ENCODE data around the gene PTPRD. TPM values are rescaled to one million over a fixed set of nuclear protein-coding genes. Genes with fewer than 3 reads are reported as not detected.

PTPRD gene
- total and polyA plus RNA-seq, 2 of the 4 experiments (the other 2 are of a cell fraction): 0.07 to 0.18 TPM

GRCh38 chr9:10237584-10237983, 375.2 kb downstream of the PTPRD start:
- Histone ChIP-seq H4K20me1 (ENCODE audit: insufficient read depth, low read length) (no peaks in the 10 kb centered on the region), H3K4me3 (ENCODE audit: insufficient read depth, low read depth, low read length) (no peak overlapping the region), H2AK5ac (ENCODE audit: low read depth, low read length) (no peak overlapping the region), H3K27me3 (ENCODE audit: control insufficient read depth, insufficient read depth, low read length) (no peaks in the 10 kb centered on the region), H2AK9ac (replicated peaks; ENCODE audit: low read depth, low read length, poor library complexity) (no peak overlapping the region), H3K14ac (replicated peaks; ENCODE audit: low read depth, low read length) (no peak overlapping the region), H4K5ac (ENCODE audit: low read depth, low read length) (no peak overlapping the region), H3K4me2 (ENCODE audit: low read depth, low read length) (no peak overlapping the region), H3K9me3 (ENCODE audit: control insufficient read depth, insufficient read depth, low read length) (no peaks in the 10 kb centered on the region), H3K4me1 (ENCODE audit: control insufficient read depth, insufficient read depth, low read length) (no peaks in the 10 kb centered on the region), H4K8ac (ENCODE audit: low read depth in 2 of 2, low read length in 2 of 2) (no peak overlapping the region), H3K18ac (ENCODE audit: low read depth, low read length) (no peak overlapping the region), H2BK120ac (ENCODE audit: low read depth, low read length) (no peak overlapping the region), H3K56ac (ENCODE audit: extremely low read depth, insufficient read depth, low read length) (no peak overlapping the region), H2BK15ac (ENCODE audit: low read depth, low read length) (no peak overlapping the region), H3K79me1 (ENCODE audit: low read depth in 1 of 2, low read length in 2 of 2) (no peaks in the 10 kb centered on the region), H3K9ac (ENCODE audit: low read depth, low read length) (no peak overlapping the region), H3K23ac (ENCODE audit: low read depth, low read length) (no peak overlapping the region), H3K9me1 (ENCODE audit: insufficient read depth, low read length) (no peaks in the 10 kb centered on the region), H3K4ac (ENCODE audit: low read depth, low read length) (no peak overlapping the region), H2AFZ (replicated peaks; ENCODE audit: low read length, poor library complexity) (no peak overlapping the region), H2BK20ac (ENCODE audit: low read depth, low read length) (no peak overlapping the region), H4K91ac (ENCODE audit: insufficient read depth, low read depth, low read length) (no peak overlapping the region), H2BK5ac (ENCODE audit: low read depth, low read length, poor library complexity, severe bottlenecking) (no peak overlapping the region), H3K36me3 (ENCODE audit: control insufficient read depth, insufficient read depth, low read length) (no peaks in the 10 kb centered on the region), H3K27ac (ENCODE audit: insufficient read depth, low read length) (no peak overlapping the region)
- BruUV-seq (replicated peaks): no TSS peak
- no peak for TF ChIP-seq MAZ (IDR thresholded peaks at IDR 0.05; ENCODE audit: borderline replicate concordance, low read depth, low read length)
- no peak for TF ChIP-seq CHD1 (IDR thresholded peaks at IDR 0.05; ENCODE audit: low read depth, low read length)
- TF ChIP-seq RAD21 (IDR thresholded peaks at IDR 0.05; ENCODE audit: low read length): no peak
- no peak for TF ChIP-seq RFX5 (IDR thresholded peaks at IDR 0.05; ENCODE audit: low read depth, low read length)
- TF ChIP-seq ELK1 (IDR thresholded peaks at IDR 0.05; ENCODE audit: borderline replicate concordance, low read depth, low read length): no peak
- TF ChIP-seq BHLHE40 (IDR thresholded peaks at IDR 0.05; ENCODE audit: low read depth, low read length): no peak
- no peak for TF ChIP-seq NFE2L2 (IDR thresholded peaks at IDR 0.05; ENCODE audit: low read depth, low read length)
- no peak for TF ChIP-seq USF2 (IDR thresholded peaks at IDR 0.05; ENCODE audit: low read depth, low read length)
- no peak for TF ChIP-seq FOS (IDR thresholded peaks at IDR 0.05; ENCODE audit: low read depth, low read length)
- TF ChIP-seq SMC3 (IDR thresholded peaks at IDR 0.05; ENCODE audit: low read depth, low read length): no peak
- no peak for TF ChIP-seq RCOR1 (IDR thresholded peaks at IDR 0.05; ENCODE audit: insufficient replicate concordance, low read length)
- no peak for TF ChIP-seq CEBPB (IDR thresholded peaks at IDR 0.05; ENCODE audit: low read depth, low read length)
- no peak for TF ChIP-seq MAFK (IDR thresholded peaks at IDR 0.05; ENCODE audit: low read depth, low read length)
- TF ChIP-seq POLR2A (IDR thresholded peaks at IDR 0.05; ENCODE audit: low read depth, low read length): no peak
- ChIA-PET POLR2A (ENCODE audit: unreplicated experiment) (no interaction called here), CTCF (interaction anchor here (0.6 kb wide), 1 partner anchor 180 kb away, joined by 3 read pairs; no protein-coding TSS in a partner anchor)
- no peak for DNase-seq
- ATAC-seq (ENCODE audit: low read depth): no peak
- in situ Hi-C loops (cut with MboI; ENCODE audit: low sequenced_read_pairs): no loop called here
- intact Hi-C loops (cut with micrococcal nuclease): no loop called here
- dilution Hi-C loops (cut with HindIII; ENCODE audit: low sequenced_read_pairs, unreplicated experiment): no loop called here
